Measurements from ENCODE around the gene CHST8.
A peak's percentile ranks its signal among the peaks of the same experiment; 100 is the strongest.

CHST8 gene

DNA sequence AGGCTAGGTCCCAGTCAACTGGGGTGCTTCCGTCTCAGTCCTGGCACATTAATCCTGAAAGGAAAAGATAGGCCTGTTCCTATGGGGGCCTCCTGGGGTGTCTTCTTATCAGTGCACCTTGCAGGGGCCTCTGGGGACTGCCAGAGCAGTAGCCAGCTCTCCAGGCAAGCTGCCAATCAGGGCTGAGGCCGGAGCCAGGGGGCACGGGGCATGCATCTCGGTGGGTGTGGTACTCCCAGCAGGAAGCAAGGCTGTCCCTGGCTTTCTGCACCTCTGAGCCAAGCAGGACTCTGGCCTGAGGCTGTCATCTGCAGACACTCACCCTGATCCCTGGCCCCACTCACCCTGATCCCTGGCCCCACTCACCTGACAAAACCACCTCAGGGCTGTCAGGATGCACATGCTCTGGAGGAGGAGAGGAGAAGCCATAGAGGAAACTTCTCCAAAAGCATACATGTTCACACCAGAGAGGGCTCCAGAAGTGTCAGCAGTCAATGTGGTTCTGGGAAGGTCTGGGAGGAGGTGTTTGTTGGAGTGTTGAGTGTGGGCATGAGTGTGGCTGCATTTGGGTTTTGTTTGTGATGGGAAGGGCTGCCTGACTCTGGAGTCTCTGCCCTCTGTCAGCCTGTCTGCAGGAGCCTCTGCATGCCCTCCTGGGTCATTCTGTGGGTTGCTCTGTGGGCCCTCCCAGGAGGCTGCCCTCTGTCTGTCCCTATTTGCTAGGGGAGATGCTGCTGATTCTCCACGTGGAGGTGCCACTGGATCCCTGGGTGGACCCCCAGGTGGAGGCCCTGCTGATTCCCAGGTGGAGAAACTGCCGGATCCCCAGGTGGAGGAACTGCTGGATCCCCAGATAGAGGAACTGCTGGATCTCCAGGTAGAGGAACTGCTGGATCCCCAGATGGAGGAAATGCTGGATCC lies 152.2 kb downstream of the CHST8 start:
- no peak for DNase-seq

GRCh38 chr19:33774751-33775150 lies 153.0 kb downstream of the CHST8 start:
- DNase-seq, result no peak

GRCh38 chr19:33775731-33776487 lies 154.2 kb downstream of the CHST8 start:
- no peak for DNase-seq

- DNase-seq, result no peak
Observed at GRCh38 chr19:33777351-33777750, 155.6 kb downstream of the CHST8 start.

DNA sequence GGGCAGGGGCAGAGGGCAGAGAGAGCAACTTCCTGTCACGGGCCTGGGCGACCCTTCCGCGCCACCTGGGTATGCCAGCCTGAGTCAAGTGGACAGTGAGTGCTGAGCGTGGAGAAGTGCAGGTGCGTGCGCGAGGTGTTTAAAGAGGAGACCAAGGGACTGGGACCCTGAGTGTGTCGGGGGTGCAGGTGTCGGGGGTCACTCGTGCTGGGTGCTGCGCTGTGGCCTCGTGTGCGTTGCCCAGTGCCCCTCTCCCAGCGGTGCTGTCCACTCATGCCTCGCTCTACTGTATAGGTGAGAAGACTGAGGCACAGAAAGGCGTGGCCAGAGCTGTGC lies 156.0 kb downstream of the CHST8 start:
- no peak for DNase-seq

DNA sequence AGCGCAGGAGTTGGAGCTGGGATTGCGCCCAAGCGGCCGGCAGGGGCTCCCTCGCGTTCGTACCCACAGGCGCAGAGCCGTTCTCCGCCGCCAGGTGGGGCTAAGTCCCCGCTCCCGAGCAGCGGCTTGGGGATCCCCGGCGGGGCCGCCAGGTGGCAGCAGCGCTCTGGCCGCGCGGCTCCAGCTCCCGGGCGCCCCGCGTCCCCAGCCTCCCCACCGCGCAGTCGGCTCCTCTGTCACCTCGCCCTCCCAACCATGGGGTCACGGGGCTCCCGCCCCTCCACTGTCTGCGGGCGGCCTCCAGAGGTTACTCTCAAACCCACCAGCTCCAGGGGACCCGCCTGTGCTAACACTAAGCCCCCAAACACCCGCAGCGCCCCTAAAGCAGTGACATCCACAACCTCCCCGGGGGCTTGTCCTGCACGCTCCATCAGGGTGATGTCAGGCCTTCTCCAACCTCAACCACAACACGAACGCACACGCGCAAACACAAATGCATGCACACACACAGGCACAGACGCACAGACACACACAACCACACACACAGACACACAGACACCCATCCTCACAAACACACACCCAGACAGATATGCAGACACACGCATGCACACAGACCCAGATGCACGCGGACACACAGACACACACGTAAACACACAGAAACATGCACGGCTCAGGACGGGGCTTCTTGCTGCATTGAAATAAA lies 156.5 kb downstream of the CHST8 start:
- DNase-seq, result peak; percentile 84

GRCh38 chr19:33779849-33780248 lies 158.1 kb downstream of the CHST8 start:
- DNase-seq, result no peak

GRCh38 chr19:33780251-33780650 lies 158.5 kb downstream of the CHST8 start:
- no peak for DNase-seq

GRCh38 chr19:33780746-33781145 lies 159.0 kb downstream of the CHST8 start:
- no peak for DNase-seq

- DNase-seq, result no peak
Observed at GRCh38 chr19:33781415-33781935, 159.7 kb downstream of the CHST8 start.

GRCh38 chr19:33781996-33782395 lies 160.2 kb downstream of the CHST8 start:
- DNase-seq, result no peak

DNA sequence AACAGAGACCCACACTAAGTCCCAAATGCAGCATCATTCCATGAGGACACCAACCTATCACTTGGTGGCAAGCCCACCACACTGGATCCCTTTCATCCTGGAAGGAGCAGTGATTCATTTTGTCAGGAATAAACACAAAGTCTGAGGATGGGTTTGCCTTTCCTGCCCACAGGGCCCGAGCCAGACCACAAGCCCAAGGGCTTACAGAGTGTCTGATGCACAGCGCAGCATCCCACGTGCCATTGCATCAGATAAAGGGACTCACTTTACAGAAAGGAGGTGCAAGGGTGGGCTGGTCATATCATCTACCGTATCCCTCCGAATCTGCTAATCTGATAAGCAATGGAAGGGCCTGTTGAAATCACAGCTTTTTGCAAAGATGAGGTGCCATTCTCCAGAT lies 162.7 kb downstream of the CHST8 start:
- DNase-seq, result no peak

- DNase-seq, result no peak
Observed at GRCh38 chr19:33785795-33786194, 164.0 kb downstream of the CHST8 start.

- DNase-seq, result no peak
Observed at GRCh38 chr19:33788676-33789075, 166.9 kb downstream of the CHST8 start.

DNA sequence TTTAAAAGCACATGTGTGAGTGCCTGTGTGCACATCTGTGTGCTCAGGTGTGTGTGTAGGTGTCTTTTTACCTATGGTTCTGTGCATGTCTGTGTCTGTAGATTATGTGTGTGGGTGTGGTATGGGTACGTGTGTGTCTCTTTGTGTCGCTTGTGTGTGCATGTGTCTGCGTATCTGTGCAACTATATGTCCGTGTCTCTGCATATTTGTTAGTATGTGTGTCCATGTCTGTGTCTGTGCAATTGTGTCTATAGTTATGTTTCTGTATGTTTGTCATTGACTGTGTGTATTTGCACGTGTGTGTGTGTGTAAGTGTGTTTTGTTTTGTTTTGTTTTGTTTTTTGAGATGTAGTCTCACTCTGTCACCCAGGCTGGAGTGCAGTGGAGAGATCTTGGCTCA lies 167.6 kb downstream of the CHST8 start:
- no peak for DNase-seq

GRCh38 chr19:33794683-33795369 lies 173.1 kb downstream of the CHST8 start:
- DNase-seq, result no peak

GRCh38 chr19:33795370-33796163 lies 173.8 kb downstream of the CHST8 start:
- DNase-seq, result peak; percentile 54

DNA sequence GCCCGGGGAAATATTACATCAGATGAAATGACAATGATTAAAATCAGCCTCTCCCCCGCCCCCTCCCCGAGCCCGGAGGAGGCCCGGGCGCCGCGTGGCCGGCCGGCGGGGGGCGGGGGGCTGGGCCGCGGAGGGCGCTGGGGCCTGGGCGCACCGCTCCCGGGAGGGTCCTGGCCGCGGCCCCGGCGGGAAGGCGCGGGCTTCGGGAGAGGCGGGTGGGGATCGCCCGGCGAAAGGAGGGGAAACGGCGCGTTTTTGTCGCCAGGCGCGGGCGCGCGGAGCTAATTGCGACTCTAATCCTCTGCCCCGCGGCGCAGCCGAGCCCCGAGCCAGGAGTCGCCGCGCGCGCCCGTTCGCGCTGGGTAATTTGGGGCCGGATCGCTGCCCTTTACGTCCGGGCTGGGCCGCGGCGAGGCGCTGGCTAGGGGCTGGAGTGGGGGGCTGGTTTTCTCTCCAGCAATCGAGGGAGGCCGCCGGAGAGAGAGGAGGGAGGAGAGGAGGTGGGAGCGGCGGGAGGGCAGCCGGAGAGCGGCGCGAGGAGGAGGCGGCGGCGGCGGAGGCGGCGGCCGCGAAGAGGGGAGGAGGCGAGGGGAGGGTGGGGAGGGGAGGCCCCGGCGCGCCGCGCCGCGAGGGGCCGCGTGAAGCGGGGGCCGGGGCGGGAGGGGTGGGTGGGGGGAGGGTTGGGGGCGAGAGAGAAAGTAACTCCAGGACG lies 174.6 kb downstream of the CHST8 start, which contains the start of gene KCTD15:
Gene KCTD15 (plus strand): TSS at position 707 of the 712 bp plus-strand sequence. CDS start 3,585 bp downstream, outside the sequence.
- DNase-seq, result peak; percentile 17

GRCh38 chr19:33797802-33798671 lies 176.3 kb downstream of the CHST8 start:
- no peak for DNase-seq

DNA sequence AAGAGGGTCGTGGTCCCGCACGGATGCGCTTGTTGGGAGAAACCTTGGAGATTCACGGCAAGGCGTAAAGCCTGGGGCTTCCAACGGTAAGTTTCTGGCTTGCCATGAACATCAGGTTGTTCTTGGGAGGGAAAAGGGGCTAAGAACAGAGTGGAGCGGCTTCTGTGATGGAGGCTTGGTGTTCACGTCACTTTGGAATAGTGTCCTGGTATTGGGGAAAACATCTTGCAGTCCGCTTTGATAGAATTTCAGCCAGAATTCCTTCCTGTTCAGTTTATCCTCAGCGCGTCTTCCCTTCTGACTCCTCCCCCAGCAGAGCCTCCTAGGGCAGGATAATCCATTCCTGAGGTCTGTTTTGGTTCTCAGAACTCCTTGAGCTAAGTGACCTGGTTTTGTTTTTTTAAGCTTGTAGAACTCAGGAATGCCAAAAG lies 176.9 kb downstream of the CHST8 start:
- no peak for DNase-seq
